ENCODE data around the gene NPTX1.

The NPTX1 gene

DNA sequence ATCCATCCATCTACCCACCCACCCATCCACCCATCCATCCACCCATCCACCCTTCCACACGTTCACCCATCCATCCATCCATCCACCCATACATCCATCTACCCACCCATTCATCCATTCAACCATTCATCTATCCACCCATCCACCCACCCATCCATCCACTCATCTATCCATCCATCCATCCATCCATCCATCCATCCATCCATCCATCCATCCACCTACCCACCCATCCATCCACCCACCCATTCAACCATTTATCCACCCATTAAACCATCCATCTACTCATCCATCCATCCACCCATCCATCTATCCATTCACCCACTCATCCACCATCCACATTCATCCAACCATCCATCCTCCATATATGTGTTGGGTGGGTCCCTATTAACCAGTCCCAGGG is 42.0 kb upstream of the NPTX1 start:
- no peak overlapping the region for H3K4me3 ChIP-seq (replicated peaks; ENCODE audit: low read depth, low read length)
- TF ChIP-seq CTCF (IDR thresholded peaks at IDR 0.05; ENCODE audit: low read depth, low read length, missing control alignments), result no peak

DNA sequence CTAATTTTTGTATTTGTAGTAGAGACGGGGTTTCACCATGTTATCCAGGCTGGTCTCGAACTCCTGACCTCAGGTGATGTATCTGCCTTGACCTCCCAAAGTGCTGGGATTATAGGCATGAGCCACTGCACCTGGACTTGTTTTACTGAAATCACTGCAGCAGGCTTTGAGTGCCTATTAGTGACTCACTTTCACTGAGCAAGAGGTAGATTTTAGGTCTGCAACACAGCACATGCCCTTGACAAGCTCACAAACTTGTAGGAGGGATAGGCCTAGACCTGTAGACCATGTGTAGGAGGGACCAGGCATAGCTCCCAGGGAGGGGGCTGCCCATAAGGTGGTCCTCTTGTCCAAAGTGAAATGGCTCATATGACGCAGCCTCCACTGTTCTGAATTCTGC is 41.2 kb upstream of the NPTX1 start:
- no peak overlapping the region for H3K4me3 ChIP-seq (replicated peaks; ENCODE audit: low read depth, low read length)
- DNase-seq (ENCODE audit: extremely low read depth, low read depth), result no peak
- no peak for TF ChIP-seq CTCF (IDR thresholded peaks at IDR 0.05; ENCODE audit: low read depth, low read length, missing control alignments)

More for the DNA sequence above, 42.0 kb upstream of the NPTX1 start:
- DNase-seq (ENCODE audit: extremely low read depth, low read depth), result no peak

DNA sequence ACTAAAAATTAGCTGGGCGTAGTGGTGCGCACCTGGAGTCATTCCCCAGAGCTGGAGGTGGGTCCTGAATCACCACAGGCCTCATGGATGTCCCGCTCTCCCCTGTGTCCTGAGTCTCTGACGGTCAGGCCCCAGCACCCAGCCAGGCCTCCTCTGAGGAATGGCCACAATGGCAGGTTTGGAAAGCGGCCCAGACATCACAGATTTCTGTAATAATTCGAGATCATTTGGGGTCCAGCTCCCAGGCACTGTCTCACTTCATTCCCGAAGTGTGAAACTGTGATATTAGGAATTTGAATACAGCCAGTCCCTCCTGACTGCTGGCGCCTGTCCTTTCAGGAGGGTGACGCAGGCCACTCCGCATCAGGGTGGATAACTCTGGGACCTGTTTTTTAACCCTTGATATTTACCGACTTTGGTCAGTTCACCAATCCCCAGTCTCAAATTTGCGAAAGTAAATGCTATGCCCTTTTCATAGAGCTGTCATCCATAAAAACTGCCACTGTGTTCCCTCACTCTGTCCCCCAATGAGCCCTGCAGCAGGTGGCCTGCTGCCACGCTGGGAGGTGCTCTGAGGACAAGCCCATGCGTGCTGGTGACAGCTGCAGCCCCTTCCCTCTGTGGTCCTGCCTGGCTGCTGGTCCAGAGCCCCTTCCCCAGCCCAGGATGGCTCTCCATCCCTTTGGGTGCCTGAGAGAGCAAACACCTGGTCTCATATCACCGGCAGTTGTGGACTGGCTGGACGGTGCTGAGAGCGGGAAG is 39.9 kb upstream of the NPTX1 start:
- H3K4me3 ChIP-seq (replicated peaks; ENCODE audit: low read depth, low read length), result no peak overlapping the region
- TF ChIP-seq CTCF (IDR thresholded peaks at IDR 0.05; ENCODE audit: low read depth, low read length, missing control alignments), result no peak
- DNase-seq (ENCODE audit: extremely low read depth, low read depth), result no peak

GRCh38 chr17:80513892-80514291 is 37.5 kb upstream of the NPTX1 start:
- no peak for TF ChIP-seq CTCF (IDR thresholded peaks at IDR 0.05; ENCODE audit: low read depth, low read length, missing control alignments)
- H3K4me3 ChIP-seq (replicated peaks; ENCODE audit: low read depth, low read length), result no peak overlapping the region
- DNase-seq (ENCODE audit: extremely low read depth, low read depth), result no peak

DNA sequence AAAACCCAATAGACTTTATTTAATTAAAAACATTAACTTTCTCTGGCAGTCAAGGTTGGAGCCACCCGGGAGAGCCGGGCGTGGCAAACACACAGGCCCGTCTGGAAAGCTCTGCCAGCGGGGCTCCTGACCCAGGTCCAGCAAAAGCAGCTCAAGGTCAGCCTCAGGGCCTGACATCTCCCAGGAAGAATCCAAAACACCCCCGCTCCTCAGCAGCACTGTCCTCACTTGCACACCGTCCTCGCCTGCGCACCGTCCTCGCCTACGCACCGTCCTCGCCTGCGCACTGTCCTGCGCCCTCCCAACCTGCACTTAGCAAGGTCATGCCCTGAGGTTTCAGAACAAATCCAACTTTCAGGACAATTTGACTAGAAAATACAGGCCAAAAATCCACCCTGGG is 36.8 kb upstream of the NPTX1 start:
- DNase-seq (ENCODE audit: extremely low read depth, low read depth), result no peak
- no peak for TF ChIP-seq CTCF (IDR thresholded peaks at IDR 0.05; ENCODE audit: low read depth, low read length, missing control alignments)
- H3K4me3 ChIP-seq (replicated peaks; ENCODE audit: low read depth, low read length), result no peak overlapping the region

DNA sequence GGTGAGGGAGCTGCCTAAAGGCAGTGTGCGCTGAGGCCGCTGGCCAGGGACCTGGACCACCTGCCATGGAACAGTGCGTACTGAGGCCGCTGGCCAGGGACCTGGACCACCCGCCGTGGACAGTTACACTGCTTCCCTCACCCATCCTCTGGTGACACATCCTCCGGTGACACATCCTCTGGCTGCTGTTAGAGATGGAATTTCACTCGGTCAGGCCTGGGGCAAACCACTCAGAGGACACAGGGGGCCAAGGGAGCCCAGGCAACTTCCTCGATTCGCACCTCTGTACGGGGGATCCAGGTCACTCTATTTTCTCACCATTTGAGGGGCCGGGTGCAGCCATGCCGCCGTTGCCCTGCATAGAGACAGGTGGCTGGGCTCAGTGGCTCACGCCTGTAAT is 35.8 kb upstream of the NPTX1 start:
- no peak overlapping the region for H3K4me3 ChIP-seq (replicated peaks; ENCODE audit: low read depth, low read length)
- DNase-seq (ENCODE audit: extremely low read depth, low read depth), result no peak
- TF ChIP-seq CTCF (IDR thresholded peaks at IDR 0.05; ENCODE audit: low read depth, low read length, missing control alignments), result no peak
